ENCODE data around the gene SAA1.

The SAA1 gene

DNA sequence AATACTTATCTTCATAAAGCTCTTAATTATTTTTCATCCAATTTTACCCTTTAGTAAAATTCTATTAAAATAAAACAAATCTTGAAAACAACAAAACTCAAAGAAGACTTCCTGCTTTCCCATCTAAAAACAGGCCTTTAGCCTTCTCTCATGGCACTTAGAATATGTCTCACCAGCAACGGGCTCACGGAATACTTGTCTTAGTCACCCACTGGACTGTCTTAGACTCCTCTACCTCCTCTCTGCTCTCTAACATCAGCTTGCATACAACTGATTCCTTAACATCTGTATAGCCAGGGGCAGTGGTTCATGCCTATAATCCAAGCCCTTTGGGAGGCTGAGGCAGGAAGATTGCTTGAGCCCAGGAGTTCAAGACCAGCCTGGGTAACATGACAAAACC, 42.2 kb downstream of the SAA1 start:
- DNase-seq, result no peak

DNA sequence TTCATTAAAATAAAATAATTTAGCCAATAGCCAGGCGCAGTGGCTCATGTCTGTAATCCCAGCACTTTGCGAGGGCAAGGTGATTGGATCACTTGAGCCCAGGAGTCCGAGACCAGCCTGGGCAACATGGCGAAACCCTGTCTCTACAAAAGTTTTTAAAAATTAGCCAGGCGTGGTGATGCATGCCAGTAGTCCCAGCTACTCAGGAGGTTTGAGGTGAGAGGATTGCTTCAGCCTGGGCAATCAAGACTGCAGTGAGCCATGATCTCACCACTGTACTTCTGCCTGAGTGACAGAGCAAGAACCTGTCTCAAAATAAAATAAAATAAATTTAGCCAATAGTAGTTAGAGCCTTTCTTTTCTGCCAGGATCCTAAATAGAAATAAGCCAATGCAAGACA, 43.6 kb downstream of the SAA1 start:
- DNase-seq, result no peak

DNA sequence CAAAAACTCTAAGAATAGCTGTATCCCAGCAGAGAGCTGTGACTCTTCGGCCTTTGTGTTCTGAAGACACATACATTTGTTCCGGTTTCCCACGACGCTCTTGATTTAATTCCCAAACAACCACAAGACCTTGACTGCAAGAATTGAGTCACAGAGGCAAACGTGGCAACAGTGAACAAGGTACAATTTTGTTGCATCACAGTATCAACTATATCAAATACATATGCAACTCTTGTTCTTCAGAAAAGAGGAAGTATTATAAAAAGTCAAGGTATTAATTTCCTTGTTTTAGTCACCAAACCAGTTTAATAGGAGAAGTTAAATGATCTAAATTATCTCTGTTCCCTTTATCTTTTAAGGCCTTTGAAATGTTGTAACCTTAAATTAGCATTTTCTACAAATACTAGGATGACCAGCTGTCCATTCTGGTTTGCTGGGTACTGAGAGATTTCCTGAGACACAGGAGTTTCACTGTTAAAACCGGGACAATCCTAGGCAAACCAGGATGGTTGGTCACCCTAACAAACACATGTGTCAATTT, 44.8 kb downstream of the SAA1 start:
- DNase-seq, result no peak

DNA sequence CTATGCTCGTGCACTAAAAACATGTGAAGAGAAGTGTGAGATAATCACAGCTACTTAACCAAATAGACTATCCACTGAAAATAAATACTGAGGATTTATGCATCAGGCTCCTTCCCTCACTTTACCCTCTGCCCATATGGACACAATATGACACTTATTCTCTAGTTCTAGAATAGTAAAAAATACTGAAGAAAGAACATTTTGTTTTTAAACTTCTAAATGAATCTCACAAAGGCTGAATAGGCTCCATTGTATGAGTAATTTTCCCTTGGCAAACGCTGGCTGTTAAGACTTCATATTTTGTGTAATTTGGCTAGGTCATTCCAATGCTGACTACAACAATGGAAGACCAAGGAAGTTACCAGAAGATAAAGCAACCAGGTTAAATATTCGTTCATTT, 45.9 kb downstream of the SAA1 start:
- no peak for DNase-seq

DNA sequence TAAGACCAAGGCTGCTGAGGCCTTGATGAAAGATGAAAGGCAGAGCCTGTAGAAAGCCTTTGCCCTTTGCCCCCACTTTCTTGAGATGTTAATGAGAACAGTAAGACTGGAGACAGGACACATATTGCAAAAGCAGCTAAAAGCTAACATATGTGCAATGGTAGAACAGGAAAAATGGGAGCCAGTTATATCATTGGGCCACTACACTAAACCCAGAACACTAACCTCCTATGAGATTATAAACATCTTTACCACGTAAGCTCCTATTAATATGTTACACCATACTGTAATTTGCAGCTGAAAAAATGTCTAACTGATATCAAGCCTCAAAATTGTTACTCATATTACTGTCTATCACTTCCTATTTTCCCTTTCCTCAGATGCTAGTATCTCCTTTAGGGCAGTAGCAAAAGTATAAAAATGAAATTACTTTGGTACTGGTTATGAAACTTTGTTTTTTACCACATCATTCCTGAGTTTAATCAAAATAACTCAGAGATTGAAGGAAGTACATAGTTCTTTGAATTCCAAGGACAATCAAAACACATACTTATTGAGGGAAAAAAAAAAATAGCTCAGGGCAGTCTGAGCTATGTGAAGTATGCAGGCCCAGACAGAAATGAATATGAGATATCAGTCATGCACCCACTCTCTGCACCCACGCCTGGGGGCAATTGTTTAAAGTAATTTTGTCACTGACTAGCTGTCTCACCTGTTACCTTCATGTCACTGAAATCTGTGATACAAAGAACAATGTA, 46.8 kb downstream of the SAA1 start:
- no peak for DNase-seq

DNA sequence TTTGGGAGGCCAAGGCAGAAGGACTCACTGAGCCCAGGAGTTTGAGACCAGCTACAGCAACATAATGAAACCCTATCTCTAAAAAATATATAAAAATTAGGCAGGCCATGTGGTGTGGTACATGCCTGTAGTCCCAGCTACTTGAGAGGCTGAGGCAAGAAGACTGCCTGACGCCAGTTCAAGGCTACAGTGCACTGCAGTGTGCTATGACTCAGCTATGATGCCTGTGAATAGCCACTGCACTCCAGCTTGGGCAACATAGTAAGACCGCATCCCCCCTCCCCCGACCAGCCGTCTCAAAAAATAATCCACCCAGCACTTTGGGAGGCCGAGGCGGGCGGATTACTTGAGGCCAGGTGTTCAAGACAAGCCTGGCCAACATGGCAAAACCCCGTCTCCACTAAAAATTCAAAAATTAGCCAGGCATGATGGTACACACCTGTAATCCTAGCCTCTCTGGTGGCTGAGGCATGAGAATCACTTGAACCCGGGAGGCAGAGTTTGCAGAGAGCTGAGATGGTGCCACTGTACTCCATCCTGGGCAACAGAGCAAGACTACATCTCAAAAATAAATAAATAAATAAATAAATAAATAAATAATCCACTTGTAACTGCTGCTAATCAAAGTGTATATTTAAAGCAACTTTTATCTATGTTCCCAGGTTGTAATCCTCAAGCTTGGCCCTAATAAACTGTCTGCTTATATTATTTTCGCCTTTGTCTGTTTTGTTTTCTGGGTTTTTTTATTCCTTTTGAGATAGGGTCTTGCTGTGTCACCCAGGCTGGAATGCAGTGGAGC, 48.1 kb downstream of the SAA1 start:
- no peak for DNase-seq

DNA sequence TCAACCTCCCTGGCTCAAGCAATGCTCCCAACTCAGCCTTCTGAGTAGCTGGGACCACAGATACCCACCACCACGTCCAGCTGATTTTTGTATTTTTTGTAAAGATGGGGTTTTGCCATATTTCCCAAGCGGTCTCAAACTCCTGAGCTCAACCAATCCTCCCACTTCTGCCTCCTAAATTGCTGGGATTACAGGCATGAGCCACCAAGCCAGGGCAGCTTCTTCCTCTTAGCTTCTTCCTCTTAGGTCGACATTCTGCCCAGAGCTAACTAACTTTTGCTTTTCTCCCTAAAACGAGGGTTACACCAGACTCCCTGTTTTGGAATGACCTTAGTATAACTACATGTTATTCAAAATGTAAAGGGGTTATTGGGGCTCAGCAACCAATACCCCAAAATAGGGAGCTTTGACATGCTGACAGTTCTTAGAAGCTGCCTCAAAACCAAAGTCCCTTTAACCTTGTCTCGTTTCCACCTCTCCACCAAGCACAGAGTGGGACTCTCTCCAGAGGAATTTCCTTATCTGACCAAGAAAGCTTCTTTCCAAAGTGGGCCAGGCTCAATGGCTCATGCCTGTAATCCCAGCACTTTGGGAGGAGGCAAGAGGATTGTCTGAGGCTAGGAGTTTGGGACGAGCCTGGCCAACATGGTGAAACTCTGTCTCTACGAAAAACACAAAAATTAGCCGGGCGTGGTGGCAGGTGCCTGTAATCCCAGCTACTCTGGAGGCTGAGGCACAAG, 48.9 kb downstream of the SAA1 start:
- no peak for DNase-seq

DNA sequence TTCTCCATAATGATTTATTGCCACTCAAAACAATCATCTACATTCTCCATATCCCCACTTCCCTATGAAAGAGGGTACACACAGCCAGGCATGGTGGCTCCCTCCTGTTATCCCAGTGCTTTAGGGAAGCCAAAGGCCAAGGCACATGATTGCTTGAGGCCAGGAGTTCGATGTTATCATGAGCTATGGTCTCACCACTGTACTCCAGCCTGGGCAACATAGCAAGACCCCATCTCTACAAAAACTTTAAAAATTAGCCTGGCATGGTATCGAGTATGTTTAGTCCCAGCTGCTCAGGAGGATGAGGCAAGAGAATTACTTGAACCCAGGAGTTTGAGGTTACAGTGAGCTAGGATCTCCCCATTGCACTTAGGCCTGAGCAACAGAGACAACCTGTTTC, 49.8 kb downstream of the SAA1 start:
- DNase-seq, result no peak

DNA sequence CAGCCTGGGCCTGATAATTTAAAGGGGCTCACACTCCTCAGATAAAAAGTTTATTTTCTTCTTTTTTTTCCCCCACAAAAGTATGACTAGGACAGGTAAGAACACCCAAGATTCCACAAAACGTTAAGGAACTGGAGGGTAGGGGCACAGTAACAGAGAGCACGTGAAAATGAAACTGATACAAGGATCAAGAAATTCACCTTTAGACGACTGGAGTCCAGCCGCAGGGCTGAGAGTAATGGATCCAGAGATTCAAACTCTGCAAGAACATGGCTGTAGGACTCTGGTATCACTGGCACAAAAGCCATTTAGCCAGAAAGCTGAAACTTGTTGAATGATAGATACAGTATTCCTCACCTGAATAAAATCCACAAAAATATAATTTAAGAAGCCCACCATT, 51.5 kb downstream of the SAA1 start:
- no peak for DNase-seq

All from nucleus accumbens (tissue), 56 donors.